ENCODE data around the gene APOBEC3B. TPM values are rescaled to one million over a fixed set of nuclear protein-coding genes. Genes with fewer than 3 reads are reported as not detected.

Gene APOBEC3B
- total and polyA plus RNA-seq, 9 of the 15 experiments (the other 6 are each of a cell fraction or from before 2014, with no cell fraction given) = 5.9 to 166 (median 43.2) TPM

DNA sequence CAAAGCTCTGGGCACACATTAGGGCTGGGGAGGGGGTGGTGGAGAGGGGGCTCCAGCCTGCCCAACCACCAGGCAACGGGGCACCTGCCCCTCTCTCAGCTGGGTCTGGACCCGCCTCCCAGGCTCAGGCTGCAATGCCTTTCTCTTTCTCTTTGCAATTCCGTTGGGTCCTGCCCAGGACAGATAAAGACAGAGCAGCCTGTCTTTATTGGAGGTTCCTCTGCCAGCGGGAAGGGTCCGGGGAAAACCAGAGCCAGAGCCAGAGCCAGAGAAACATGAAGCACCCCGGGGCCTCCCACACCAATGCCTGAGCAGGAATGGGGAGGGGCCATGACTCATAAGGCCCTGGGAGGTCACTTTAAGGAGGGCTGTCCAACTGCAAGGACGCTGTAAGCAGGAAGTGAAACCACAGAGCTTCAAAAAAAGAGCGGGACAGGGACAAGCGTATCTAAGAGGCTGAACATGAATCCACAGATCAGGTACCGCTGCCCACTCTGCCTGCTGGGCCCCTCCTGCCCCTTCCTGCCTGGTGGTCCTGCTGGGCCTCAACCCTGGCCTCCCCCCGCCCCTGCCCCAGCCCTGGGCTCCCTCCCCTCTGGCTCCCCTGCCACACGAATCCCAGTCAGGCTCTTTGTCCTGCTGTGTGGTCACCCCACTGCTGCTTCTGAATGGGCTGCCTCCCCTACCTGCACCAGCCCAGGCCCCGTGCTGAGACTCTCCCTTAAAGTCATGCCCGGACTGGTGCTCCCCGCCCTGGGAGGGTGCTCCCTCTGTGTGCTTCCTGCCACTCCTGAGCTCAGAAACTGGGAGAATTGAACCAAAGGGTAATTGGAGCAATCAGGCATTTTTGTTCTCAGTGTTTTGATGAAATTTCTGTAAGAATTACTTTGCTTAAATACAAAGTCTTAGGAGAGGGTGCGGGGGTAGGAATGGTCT, at the start of gene APOBEC3B (continued):
- TF ChIP-seq MECOM (CRISPR knock-in tag; IDR thresholded peaks at IDR 0.05) (no peak), MGA (IDR thresholded peaks at IDR 0.05) (peak; percentile 62), ZNF57 (CRISPR knock-in tag; IDR thresholded peaks at IDR 0.05) (no peak), ZNF175 (CRISPR knock-in tag; IDR thresholded peaks at IDR 0.05; ENCODE audit: low read depth) (no peak), UBTF (IDR thresholded peaks at IDR 0.05; ENCODE audit: borderline replicate concordance in 1 of 2, low read depth in 2 of 2, low read length in 2 of 2) (no peak), ZNF696 (CRISPR knock-in tag; conservative IDR thresholded peaks at IDR 0.05) (no peak), DDX20 (tag; IDR thresholded peaks at IDR 0.05; ENCODE audit: low read depth) (no peak), KAT2B (IDR thresholded peaks at IDR 0.05; ENCODE audit: low read depth, low read length) (no peak), MAFG (tag; conservative IDR thresholded peaks at IDR 0.05) (no peak)
- TF ChIP-seq, protein P1, sequence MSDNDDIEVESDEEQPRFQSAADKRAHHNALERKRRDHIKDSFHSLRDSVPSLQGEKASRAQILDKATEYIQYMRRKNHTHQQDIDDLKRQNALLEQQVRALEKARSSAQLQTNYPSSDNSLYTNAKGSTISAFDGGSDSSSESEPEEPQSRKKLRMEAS (CRISPR knock-in tag; IDR thresholded peaks at IDR 0.05) = peak; percentile 35; the same call in 1 of the 2 replicates

All from K562 (cell line).